Measurements from ENCODE around the gene COL19A1. TPM values are rescaled to one million over a fixed set of nuclear protein-coding genes. Genes with fewer than 3 reads are reported as not detected.
A peak's percentile ranks its signal among the peaks of the same experiment; 100 is the strongest.

COL19A1 gene
- total RNA-seq, 1 experiment from 2014 or later: not detected

- TF ChIP-seq, protein P1, sequence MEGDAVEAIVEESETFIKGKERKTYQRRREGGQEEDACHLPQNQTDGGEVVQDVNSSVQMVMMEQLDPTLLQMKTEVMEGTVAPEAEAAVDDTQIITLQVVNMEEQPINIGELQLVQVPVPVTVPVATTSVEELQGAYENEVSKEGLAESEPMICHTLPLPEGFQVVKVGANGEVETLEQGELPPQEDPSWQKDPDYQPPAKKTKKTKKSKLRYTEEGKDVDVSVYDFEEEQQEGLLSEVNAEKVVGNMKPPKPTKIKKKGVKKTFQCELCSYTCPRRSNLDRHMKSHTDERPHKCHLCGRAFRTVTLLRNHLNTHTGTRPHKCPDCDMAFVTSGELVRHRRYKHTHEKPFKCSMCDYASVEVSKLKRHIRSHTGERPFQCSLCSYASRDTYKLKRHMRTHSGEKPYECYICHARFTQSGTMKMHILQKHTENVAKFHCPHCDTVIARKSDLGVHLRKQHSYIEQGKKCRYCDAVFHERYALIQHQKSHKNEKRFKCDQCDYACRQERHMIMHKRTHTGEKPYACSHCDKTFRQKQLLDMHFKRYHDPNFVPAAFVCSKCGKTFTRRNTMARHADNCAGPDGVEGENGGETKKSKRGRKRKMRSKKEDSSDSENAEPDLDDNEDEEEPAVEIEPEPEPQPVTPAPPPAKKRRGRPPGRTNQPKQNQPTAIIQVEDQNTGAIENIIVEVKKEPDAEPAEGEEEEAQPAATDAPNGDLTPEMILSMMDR (IDR thresholded peaks at IDR 0.05; ENCODE audit: unreplicated experiment): no peak
- no peak for DNase-seq (ENCODE audit: unreplicated experiment)
- Mint-ChIP-seq H3K27me3 (ENCODE audit: insufficient read depth, unreplicated experiment) (peaks cover 39% of the 10 kb centered on the region), H3K9me3 (ENCODE audit: unreplicated experiment) (peaks cover 10% of the 10 kb centered on the region), H3K27ac (ENCODE audit: low read depth, unreplicated experiment) (no peak overlapping the region), H3K4me3 (ENCODE audit: unreplicated experiment) (no peak overlapping the region), H3K36me3 (ENCODE audit: insufficient read depth, unreplicated experiment) (no peaks in the 10 kb centered on the region), H3K4me1 (ENCODE audit: insufficient read depth, unreplicated experiment) (no peaks in the 10 kb centered on the region)
- ChIA-PET POLR2A (no interaction called here), CTCF (interaction anchor here (0.6 kb wide), 1 partner anchor 55 kb away, joined by 3 read pairs; no protein-coding TSS in a partner anchor)
- BruUV-seq (replicated peaks): no TSS peak
- intact Hi-C loops (cut with micrococcal nuclease): no loop called here
Observed at GRCh38 chr6:69926745-69927144, 60.4 kb downstream of the COL19A1 start.

DNA sequence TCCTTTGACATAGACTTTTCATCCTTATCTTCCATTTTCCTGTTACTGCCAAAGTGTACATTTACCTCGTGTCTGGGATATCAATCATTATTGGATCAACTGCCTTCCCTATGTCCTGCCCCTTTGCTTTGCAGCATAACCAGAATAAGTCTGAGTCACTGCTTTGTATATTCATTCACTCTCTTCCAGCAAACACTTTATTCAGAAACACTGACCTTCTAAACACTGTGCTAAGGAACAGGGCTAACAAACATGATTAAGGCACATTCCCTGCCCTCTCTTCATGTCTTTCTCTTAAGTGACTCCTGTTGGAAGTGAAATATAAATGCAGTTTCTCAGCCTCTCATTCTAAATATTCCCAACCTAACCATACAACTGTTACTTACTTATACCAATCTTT, 66.9 kb downstream of the COL19A1 start:
- no peak for DNase-seq (ENCODE audit: unreplicated experiment)
- peaks cover 72% of the 10 kb centered on the region for H3K27me3 Mint-ChIP-seq (ENCODE audit: insufficient read depth, unreplicated experiment)
- intact Hi-C loops (cut with micrococcal nuclease): no loop called here
- no TSS peak for BruUV-seq (replicated peaks)
- ChIA-PET POLR2A (no interaction called here), CTCF (no interaction called here)
- no peaks in the 10 kb centered on the region for H3K36me3 Mint-ChIP-seq (ENCODE audit: insufficient read depth, unreplicated experiment)
- H3K27ac Mint-ChIP-seq (ENCODE audit: low read depth, unreplicated experiment): no peak overlapping the region
- no peaks in the 10 kb centered on the region for H3K4me1 Mint-ChIP-seq (ENCODE audit: insufficient read depth, unreplicated experiment)
- no peaks in the 10 kb centered on the region for H3K9me3 Mint-ChIP-seq (ENCODE audit: unreplicated experiment)
- H3K4me3 Mint-ChIP-seq (ENCODE audit: unreplicated experiment): no peak overlapping the region
- TF ChIP-seq, protein P1 (IDR thresholded peaks at IDR 0.05; ENCODE audit: unreplicated experiment): no peak

DNA sequence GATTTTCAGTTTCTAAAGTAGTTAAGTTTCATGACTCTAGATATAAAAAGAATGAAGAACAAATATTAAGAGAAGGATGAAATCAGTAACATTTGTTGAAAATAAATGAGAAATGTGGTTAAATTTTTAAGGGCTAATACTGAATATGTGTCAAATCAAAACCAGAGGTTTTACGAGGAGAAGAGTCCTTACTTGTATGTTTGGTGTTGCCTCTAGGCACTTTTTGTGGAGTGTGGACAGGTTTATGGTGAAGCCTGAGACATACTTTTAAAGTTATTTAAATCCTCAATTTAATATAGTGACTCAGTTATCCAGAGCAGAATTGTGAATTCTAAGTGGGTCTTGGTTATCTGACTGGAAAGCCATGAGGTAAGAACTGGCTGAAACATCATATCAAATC, 68.7 kb downstream of the COL19A1 start:
- no peaks in the 10 kb centered on the region for H3K9me3 Mint-ChIP-seq (ENCODE audit: unreplicated experiment)
- intact Hi-C loops (cut with micrococcal nuclease): no loop called here
- peaks cover 75% of the 10 kb centered on the region for H3K27me3 Mint-ChIP-seq (ENCODE audit: insufficient read depth, unreplicated experiment)
- TF ChIP-seq, protein P1 (IDR thresholded peaks at IDR 0.05; ENCODE audit: unreplicated experiment): no peak
- H3K4me1 Mint-ChIP-seq (ENCODE audit: insufficient read depth, unreplicated experiment): no peaks in the 10 kb centered on the region
- ChIA-PET POLR2A (no interaction called here), CTCF (no interaction called here)
- H3K4me3 Mint-ChIP-seq (ENCODE audit: unreplicated experiment): no peak overlapping the region
- DNase-seq (ENCODE audit: unreplicated experiment): no peak
- no TSS peak for BruUV-seq (replicated peaks)
- no peak overlapping the region for H3K27ac Mint-ChIP-seq (ENCODE audit: low read depth, unreplicated experiment)
- no peaks in the 10 kb centered on the region for H3K36me3 Mint-ChIP-seq (ENCODE audit: insufficient read depth, unreplicated experiment)

DNA sequence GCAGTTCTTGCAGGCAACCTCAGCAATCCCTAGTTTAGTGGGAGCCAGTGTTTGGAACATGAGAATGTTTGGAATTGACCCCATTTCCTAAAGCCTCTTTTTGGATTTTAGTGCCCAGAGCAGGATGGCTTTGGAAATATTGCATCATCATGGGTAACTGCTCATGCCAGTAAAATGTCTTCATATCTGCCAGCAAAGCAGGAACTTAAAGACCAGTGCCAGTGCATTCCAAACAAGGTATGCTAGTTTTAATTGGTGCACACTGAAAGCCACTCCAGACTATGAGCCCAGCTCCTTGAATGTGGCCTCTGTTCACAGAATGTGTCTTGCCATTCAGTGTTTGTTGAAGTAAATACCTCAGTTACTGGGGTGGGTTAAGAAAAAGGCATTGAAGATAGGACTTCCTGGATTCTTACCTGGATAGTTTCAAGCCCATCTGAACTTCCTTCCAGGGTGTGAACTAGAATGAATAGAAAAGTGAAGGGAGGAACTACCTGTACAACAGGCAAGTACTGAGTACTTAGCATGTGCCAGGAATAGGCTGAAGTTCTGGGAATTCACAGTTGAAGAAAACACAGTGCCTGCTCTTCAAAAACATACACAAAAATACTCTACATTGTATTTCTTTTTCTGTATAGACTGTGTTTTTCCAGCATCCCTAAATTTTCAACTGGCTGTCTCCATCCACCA, 70.5 kb downstream of the COL19A1 start:
- ChIA-PET CTCF (no interaction called here), POLR2A (no interaction called here)
- Mint-ChIP-seq H3K4me1 (ENCODE audit: insufficient read depth, unreplicated experiment) (no peaks in the 10 kb centered on the region), H3K27me3 (ENCODE audit: insufficient read depth, unreplicated experiment) (peaks cover 90% of the 10 kb centered on the region), H3K4me3 (ENCODE audit: unreplicated experiment) (no peak overlapping the region), H3K36me3 (ENCODE audit: insufficient read depth, unreplicated experiment) (no peaks in the 10 kb centered on the region), H3K27ac (ENCODE audit: low read depth, unreplicated experiment) (no peak overlapping the region), H3K9me3 (ENCODE audit: unreplicated experiment) (no peaks in the 10 kb centered on the region)
- DNase-seq (ENCODE audit: unreplicated experiment): peak; percentile 13
- TF ChIP-seq, protein P1 (IDR thresholded peaks at IDR 0.05; ENCODE audit: unreplicated experiment): no peak
- intact Hi-C loops (cut with micrococcal nuclease): no loop called here
- BruUV-seq (replicated peaks): no TSS peak
